WTC11 (cell line): ENCODE data around the gene EXOC4. TPM values are rescaled to one million over a fixed set of nuclear protein-coding genes. Genes with fewer than 3 reads are reported as not detected.

Source experiments
- ATAC-seq: fragments of 200-7000 bp; cut with Tn5 transposase; 2 replicates; pipeline ENCODE4 v1.10.0; 2021; ENCODE audit warnings: mild to moderate bottlenecking, moderate library complexity
- CTCF ChIA-PET: fragments of 300-600 bp; sonication (Branson Sonifier 250); formaldehyde crosslinking; loops from one replicate; lab custom pipeline; 2021; ENCODE audit warnings: antibody characterized with exemption; lab: Charles Lee
- POLR2A ChIA-PET: fragments of 350-600 bp; sonication (Branson Sonifier 250); formaldehyde crosslinking; loops from one replicate; lab custom pipeline; 2021; ENCODE audit warnings: antibody characterized with exemption; lab: Charles Lee
- DNase-seq: peaks from one replicate; pipeline ENCODE4 v3.0.0; 2021; ENCODE audit warnings: low spot score
- H3K27ac Mint-ChIP-seq: 2 replicates; pipeline ENCODE4 v1.8.0; 2021; ENCODE audit warnings: mixed read lengths
- H3K27me3 Mint-ChIP-seq: 2 replicates; pipeline ENCODE4 v1.8.0; 2021; ENCODE audit warnings: low read depth, mild to moderate bottlenecking, moderate library complexity, mixed read lengths
- H3K36me3 Mint-ChIP-seq: 2 replicates; pipeline ENCODE4 v1.8.0; 2021; ENCODE audit warnings: mixed read lengths
- H3K4me1 Mint-ChIP-seq: 2 replicates; pipeline ENCODE4 v1.8.0; 2022; ENCODE audit warnings: mixed read lengths
- H3K4me3 Mint-ChIP-seq: 2 replicates; pipeline ENCODE4 v1.8.0; 2021; ENCODE audit warnings: mild to moderate bottlenecking, moderate library complexity, mixed read lengths
- H3K9me3 Mint-ChIP-seq: 2 replicates; pipeline ENCODE4 v1.8.0; 2021; ENCODE audit warnings: mixed read lengths
- ARID4B ChIP-seq: sonication (generic); formaldehyde crosslinking; IDR thresholded peaks from 2 replicates; pipeline ENCODE4 v1.8.0; 2023; ENCODE audit warnings: missing genetic modification reagents, mild to moderate bottlenecking, borderline replicate concordance
- ATF2 ChIP-seq: sonication (generic); formaldehyde crosslinking; IDR thresholded peaks from 2 replicates; pipeline ENCODE4 v1.8.1; 2022; ENCODE audit warnings: low read depth, missing genetic modification reagents, borderline replicate concordance
- FOXP4 ChIP-seq: sonication (generic); formaldehyde crosslinking; IDR thresholded peaks from 2 replicates; pipeline ENCODE4 v1.8.0; 2022; ENCODE audit warnings: mild to moderate bottlenecking, missing genetic modification reagents
- GABPB1 ChIP-seq: sonication (generic); formaldehyde crosslinking; IDR thresholded peaks from 2 replicates; pipeline ENCODE4 v1.8.1; 2023; ENCODE audit warnings: mild to moderate bottlenecking, missing genetic modification reagents
- HMGXB4 ChIP-seq: sonication (generic); formaldehyde crosslinking; IDR thresholded peaks from 2 replicates; pipeline ENCODE4 v1.8.1; 2023; ENCODE audit warnings: mild to moderate bottlenecking, moderate library complexity, missing genetic modification reagents
- JAZF1 ChIP-seq: fragments of 250-450 bp; sonication (Bioruptor Pico); IDR thresholded peaks from 2 replicates; pipeline ENCODE4 v1.9.0; 2021; ENCODE audit warnings: moderate library complexity, mild to moderate bottlenecking, inconsistent platforms
- JUN ChIP-seq: sonication (generic); formaldehyde crosslinking; IDR thresholded peaks from 2 replicates; pipeline ENCODE4 v1.8.0; 2023; ENCODE audit warnings: mild to moderate bottlenecking, missing genetic modification reagents
- MLX ChIP-seq: sonication (generic); formaldehyde crosslinking; IDR thresholded peaks from 2 replicates; pipeline ENCODE4 v1.8.1; 2023; ENCODE audit warnings: mild to moderate bottlenecking, missing genetic modification reagents, moderate library complexity
- MXD4 ChIP-seq: fragments of 250-450 bp; sonication (Bioruptor Pico); IDR thresholded peaks from 2 replicates; pipeline ENCODE4 v1.8.0; 2021; ENCODE audit warnings: mild to moderate bottlenecking, moderate library complexity, borderline replicate concordance
- NFE2L1 ChIP-seq: sonication (generic); formaldehyde crosslinking; IDR thresholded peaks from 2 replicates; pipeline ENCODE4 v1.8.1; 2023; ENCODE audit warnings: missing genetic modification reagents
- TEAD1 ChIP-seq: sonication (generic); formaldehyde crosslinking; IDR thresholded peaks from 2 replicates; pipeline ENCODE4 v1.8.0; 2022; ENCODE audit warnings: mild to moderate bottlenecking, missing genetic modification reagents
- ZNF317 ChIP-seq: sonication (generic); formaldehyde crosslinking; IDR thresholded peaks from 2 replicates; pipeline ENCODE4 v1.8.1; 2023; ENCODE audit warnings: low read depth, mild to moderate bottlenecking, moderate library complexity, missing genetic modification reagents, borderline replicate concordance
- ZNF416 ChIP-seq: fragments of 250-450 bp; sonication (Bioruptor Pico); IDR thresholded peaks from 2 replicates; pipeline ENCODE4 v1.9.0; 2021; ENCODE audit warnings: mild to moderate bottlenecking, inconsistent platforms
- ZNF423 ChIP-seq: fragments of 250-450 bp; sonication (Bioruptor Pico); IDR thresholded peaks from 2 replicates; pipeline ENCODE4 v2.1.2; 2022; ENCODE audit warnings: mild to moderate bottlenecking, moderate library complexity
- ZNF425 ChIP-seq: fragments of 250-450 bp; sonication (Bioruptor Pico); conservative IDR thresholded peaks from 2 replicates; pipeline ENCODE4 v1.9.0; 2021; ENCODE audit warnings: mild to moderate bottlenecking
- ZNF532 ChIP-seq: fragments of 250-450 bp; sonication (Bioruptor Pico); IDR thresholded peaks from 2 replicates; pipeline ENCODE4 v1.9.0; 2021; ENCODE audit warnings: mild to moderate bottlenecking, borderline replicate concordance
- ZNF671 ChIP-seq: fragments of 250-450 bp; sonication (Bioruptor Pico); IDR thresholded peaks from 2 replicates; pipeline ENCODE4 v1.8.0; 2021; ENCODE audit warnings: mild to moderate bottlenecking
- total RNA-seq: library from RNA; stranded (reverse); gene quantifications from 3 replicates; pipeline ENCODE4 v1.2.3, GENCODE V29; 2021

Gene EXOC4
- total RNA-seq, 1 experiment from 2014 or later: 62.0 TPM

- TF ChIP-seq HMGXB4 (CRISPR knock-in tag) (no peak), NFE2L1 (no peak), JAZF1 (CRISPR knock-in tag) (no peak), MXD4 (CRISPR knock-in tag) (no peak)
Observed at GRCh38 chr7:133649593-133649992, 396.7 kb downstream of the EXOC4 start (continued).

GRCh38 chr7:133650069-133650468, 397.2 kb downstream of the EXOC4 start:
- no peak for ATAC-seq
- no peak for DNase-seq
- TF ChIP-seq ZNF532 (CRISPR knock-in tag) (no peak), ARID4B (CRISPR knock-in tag) (no peak), ZNF425 (CRISPR knock-in tag) (no peak), ZNF671 (CRISPR knock-in tag) (no peak), GABPB1 (CRISPR knock-in tag) (no peak), MLX (no peak), FOXP4 (no peak), TEAD1 (CRISPR knock-in tag) (no peak), JUN (CRISPR knock-in tag) (no peak), ZNF423 (no peak), ZNF416 (CRISPR knock-in tag) (no peak), HMGXB4 (CRISPR knock-in tag) (no peak), ZNF317 (CRISPR knock-in tag) (no peak), ATF2 (no peak)

More at GRCh38 chr7:133650069-133650468, 397.2 kb downstream of the EXOC4 start:
- POLR2A ChIA-PET: no interaction called here
- H3K36me3 Mint-ChIP-seq: no peaks in the 10 kb centered on the region
- no peak overlapping the region for H3K4me3 Mint-ChIP-seq
- no peaks in the 10 kb centered on the region for H3K27me3 Mint-ChIP-seq
- CTCF ChIA-PET: no interaction called here
- H3K4me1 Mint-ChIP-seq: peaks cover 16% of the 10 kb centered on the region
- H3K9me3 Mint-ChIP-seq: no peaks in the 10 kb centered on the region
- no peak overlapping the region for H3K27ac Mint-ChIP-seq
